CD4-positive, CD25-positive, alpha-beta regulatory T cell (primary cell): Measurements from ENCODE around the gene COL4A1. TPM values are rescaled to one million over a fixed set of nuclear protein-coding genes. Genes with fewer than 3 reads are reported as not detected.

Source experiments
- ATAC-seq, 2 donors: fragments of 150-1000 bp; cut with Tn5 transposase; one replicate each; pipeline ENCODE4 v1.10.0; 2021; ENCODE audit warnings: low read depth in 2 of 2, moderate number of reproducible peaks in 2 of 2, moderate library complexity in 1 of 2
- DNase-seq, 3 donors: peaks; one replicate each; pipeline versions ENCODE4 v3.0.0 to v3.0.0-alpha.2; 2012 to 2022; ENCODE audit warnings: mixed read lengths in 1 of 3
- H3K27ac ChIP-seq: one replicate; pipeline ENCODE4 v1.7.0; 2013; ENCODE audit warnings: mild to moderate bottlenecking, low read length; ENCODE audit not compliant: insufficient read depth, poor library complexity, severe bottlenecking
- H3K27me3 ChIP-seq: one replicate; pipeline ENCODE4 v1.7.0; 2013; ENCODE audit warnings: low read length; ENCODE audit not compliant: control insufficient read depth, insufficient read depth
- H3K36me3 ChIP-seq: one replicate; pipeline ENCODE4 v1.7.0; 2013; ENCODE audit warnings: mild to moderate bottlenecking, low read length, moderate library complexity; ENCODE audit not compliant: control insufficient read depth, insufficient read depth
- H3K4me1 ChIP-seq: 2 replicates; pipeline ENCODE4 v1.7.0; 2013; ENCODE audit warnings: mild to moderate bottlenecking, low read length; ENCODE audit not compliant: insufficient read depth, control insufficient read depth, poor library complexity, severe bottlenecking
- H3K4me3 ChIP-seq: one replicate; pipeline ENCODE4 v1.7.0; 2013; ENCODE audit warnings: low read depth, mild to moderate bottlenecking, low read length, moderate library complexity
- H3K9me3 ChIP-seq, 2 experiments: 1 replicate in 1 of 2; 2 replicates in 1 of 2; pipeline ENCODE4 v1.7.0; 2013; ENCODE audit warnings: low read length in 2 of 2, mild to moderate bottlenecking in 1 of 2, moderate library complexity in 1 of 2; ENCODE audit not compliant: control insufficient read depth in 2 of 2
- H3K27ac Mint-ChIP-seq, 3 donors: one replicate each; pipeline ENCODE4 v1.8.0; 2020 to 2022; ENCODE audit warnings: mild to moderate bottlenecking in 3 of 3, mixed read lengths in 3 of 3, moderate library complexity in 2 of 3
- H3K27me3 Mint-ChIP-seq: one replicate; pipeline ENCODE4 v1.8.0; 2022; ENCODE audit warnings: mild to moderate bottlenecking, mixed read lengths
- H3K36me3 Mint-ChIP-seq: one replicate; pipeline ENCODE4 v1.8.0; 2020; ENCODE audit warnings: mixed read lengths
- H3K4me1 Mint-ChIP-seq, 4 donors: one replicate each; pipeline ENCODE4 v1.8.0; 2020 to 2022; ENCODE audit warnings: mixed read lengths in 4 of 4, mild to moderate bottlenecking in 1 of 4
- H3K4me3 Mint-ChIP-seq, 4 donors: one replicate each; pipeline ENCODE4 v1.8.0; 2020 to 2022; ENCODE audit warnings: mild to moderate bottlenecking in 4 of 4, mixed read lengths in 4 of 4, moderate library complexity in 3 of 4
- H3K9me3 Mint-ChIP-seq, 7 donors: one replicate each; pipeline ENCODE4 v1.8.0; 2020 to 2022; ENCODE audit warnings: mixed read lengths in 7 of 7, mild to moderate bottlenecking in 3 of 7, moderate library complexity in 2 of 7
- polyA plus RNA-seq, 4 donors: library from polyadenylated mRNA; unstranded; fragments of 300-500 nt; fragmentation: Illumina TruSeq; gene quantifications; one replicate each; pipeline ENCODE4 v1.2.3, GENCODE V29; 2021
- total RNA-seq: library from RNA; stranded (reverse); gene quantifications from one replicate; pipeline ENCODE4 v1.2.3, GENCODE V29; 2022

Gene COL4A1
- total and polyA plus RNA-seq, 5 donors from 2014 or later: not detected

DNA sequence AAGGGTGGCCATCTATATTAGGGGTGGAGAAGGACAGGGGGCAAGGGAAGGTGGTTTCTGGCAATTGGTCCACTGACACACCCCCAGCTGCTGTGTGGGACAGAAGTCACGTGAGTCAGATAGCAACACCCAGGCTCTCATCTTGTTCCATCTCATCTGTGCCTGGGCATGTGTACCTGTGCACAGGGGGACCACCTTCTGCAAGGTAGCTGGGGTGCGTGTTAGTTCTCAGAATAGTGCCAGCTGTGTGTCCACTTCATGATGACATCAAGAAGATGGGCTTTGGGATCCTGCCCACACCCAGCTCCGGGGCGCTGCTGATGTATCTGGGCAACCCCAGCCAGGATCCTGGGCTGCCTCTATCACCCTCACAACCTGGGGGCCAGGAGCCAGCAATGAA, 38.7 kb upstream of the COL4A1 start:
- H3K27me3 ChIP-seq: no peaks in the 10 kb centered on the region
- ATAC-seq: no peak
- no peaks in the 10 kb centered on the region for H3K9me3 ChIP-seq
- H3K36me3 ChIP-seq: no peaks in the 10 kb centered on the region
- peaks cover under 1 to 12% (median 6%) of the 10 kb centered on the region in 4 donors for H3K4me1 Mint-ChIP-seq
- peaks cover 0 to 8% (median 0%) of the 10 kb centered on the region in 7 donors for H3K9me3 Mint-ChIP-seq
- H3K4me1 ChIP-seq: peaks cover 3% of the 10 kb centered on the region
- H3K27ac Mint-ChIP-seq: peak overlapping the region in 1 of 3 donors; percentile 32
- H3K27me3 Mint-ChIP-seq: peaks cover 21% of the 10 kb centered on the region
- no peaks in the 10 kb centered on the region for H3K36me3 Mint-ChIP-seq
- no peak overlapping the region for H3K4me3 Mint-ChIP-seq
- DNase-seq: no peak
- H3K27ac ChIP-seq: no peak overlapping the region
- H3K4me3 ChIP-seq: no peak overlapping the region

DNA sequence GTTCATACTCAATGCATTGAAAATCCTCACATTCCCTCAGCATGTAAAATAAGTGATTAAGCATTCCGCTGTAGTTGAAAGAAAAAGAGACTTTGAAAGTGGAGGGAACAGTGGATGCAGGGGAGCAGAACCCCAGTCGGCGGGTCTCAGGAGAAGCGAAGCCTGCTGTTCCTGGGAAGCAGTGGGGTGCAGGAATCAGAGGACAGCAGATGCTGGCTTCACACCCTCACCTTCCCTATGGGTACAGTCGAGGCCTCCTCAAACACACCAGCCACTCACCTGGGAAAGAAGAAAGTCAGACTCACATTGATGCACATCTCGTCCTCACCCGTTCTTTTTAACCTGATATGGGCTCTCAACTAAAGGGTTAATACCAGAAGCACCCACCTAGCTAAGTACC, 38.3 kb upstream of the COL4A1 start:
- Mint-ChIP-seq H3K4me1 (peaks cover 5 to 17% (median 11%) of the 10 kb centered on the region in 4 donors), H3K36me3 (no peaks in the 10 kb centered on the region), H3K9me3 (peaks cover 0 to 8% (median 0%) of the 10 kb centered on the region in 7 donors), H3K27ac (peak overlapping the region in 2 of 3 donors; percentile 24 to 32), H3K4me3 (no peak overlapping the region), H3K27me3 (peaks cover 23% of the 10 kb centered on the region)
- Histone ChIP-seq H3K4me1 (peaks cover 4% of the 10 kb centered on the region), H3K9me3 (no peaks in the 10 kb centered on the region), H3K4me3 (no peak overlapping the region), H3K27ac (no peak overlapping the region), H3K36me3 (no peaks in the 10 kb centered on the region), H3K27me3 (no peaks in the 10 kb centered on the region)
- no peak for ATAC-seq
- DNase-seq: no peak

DNA sequence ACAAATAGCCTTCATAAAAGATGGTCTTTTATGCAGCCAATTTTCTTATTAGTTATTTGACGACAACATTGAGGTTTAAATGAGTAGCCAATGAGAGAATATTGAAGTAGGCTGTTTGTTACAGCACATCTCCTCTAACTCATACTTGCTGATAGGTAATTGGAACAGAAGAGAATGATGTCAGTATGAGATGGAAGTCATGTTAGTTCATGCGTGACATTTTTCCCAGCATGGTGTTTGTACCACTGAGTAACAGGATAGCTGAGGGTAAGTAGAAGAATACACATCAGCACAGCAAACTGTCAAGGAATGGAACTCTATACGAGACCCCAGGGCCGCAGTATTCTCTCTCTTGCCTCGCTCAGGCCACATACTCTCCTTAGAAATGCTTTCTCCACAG, 37.4 kb upstream of the COL4A1 start:
- Histone ChIP-seq H3K4me1 (peaks cover 4% of the 10 kb centered on the region), H3K27ac (no peak overlapping the region), H3K4me3 (no peak overlapping the region), H3K27me3 (no peaks in the 10 kb centered on the region), H3K9me3 (no peaks in the 10 kb centered on the region), H3K36me3 (no peaks in the 10 kb centered on the region)
- Mint-ChIP-seq H3K9me3 (peaks cover 0 to 8% (median 0%) of the 10 kb centered on the region in 7 donors), H3K27me3 (peaks cover 26% of the 10 kb centered on the region), H3K4me1 (peaks cover 5 to 26% (median 12%) of the 10 kb centered on the region in 4 donors), H3K36me3 (no peaks in the 10 kb centered on the region), H3K27ac (no peak overlapping the region), H3K4me3 (no peak overlapping the region)
- DNase-seq (no peak), ATAC-seq (no peak)

DNA sequence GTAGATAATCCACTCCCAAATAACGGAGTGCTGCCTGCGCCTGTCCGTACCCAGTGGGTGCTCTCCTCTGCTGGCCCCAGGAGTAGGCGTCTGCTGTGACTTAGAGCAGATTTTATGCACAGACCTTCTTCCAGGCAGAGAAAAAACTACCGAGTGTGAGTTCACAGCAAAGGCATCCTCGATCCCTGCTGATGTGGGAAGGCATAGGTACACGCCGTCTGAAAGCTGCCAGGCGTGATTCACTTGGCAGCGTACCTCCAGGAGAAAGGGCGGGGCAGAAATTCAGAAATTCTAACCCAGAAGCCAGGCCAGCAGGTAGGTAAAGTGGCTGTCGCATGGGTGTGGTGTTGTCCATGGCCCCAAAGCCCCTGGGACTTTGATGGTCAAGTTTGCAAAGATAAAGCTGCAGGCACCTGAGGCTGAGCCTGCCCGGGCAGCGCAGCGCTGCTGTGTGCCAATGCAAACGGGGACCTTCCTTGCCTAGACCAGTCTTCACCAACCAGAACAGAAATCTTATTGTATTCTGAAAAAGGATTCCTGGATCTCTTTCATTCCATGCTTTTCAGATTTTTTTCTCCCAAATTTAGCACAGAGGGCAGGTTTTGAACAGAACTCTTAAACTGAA, 36.4 kb upstream of the COL4A1 start:
- no peak for ATAC-seq
- no peak overlapping the region for H3K4me3 ChIP-seq
- peaks cover 0 to 8% (median 0%) of the 10 kb centered on the region in 7 donors for H3K9me3 Mint-ChIP-seq
- H3K27me3 ChIP-seq: no peaks in the 10 kb centered on the region
- no peaks in the 10 kb centered on the region for H3K9me3 ChIP-seq
- peaks cover 4% of the 10 kb centered on the region for H3K4me1 ChIP-seq
- peaks cover 5 to 33% (median 12%) of the 10 kb centered on the region in 4 donors for H3K4me1 Mint-ChIP-seq
- DNase-seq: no peak
- no peaks in the 10 kb centered on the region for H3K36me3 ChIP-seq
- H3K27ac ChIP-seq: no peak overlapping the region
- no peak overlapping the region for H3K27ac Mint-ChIP-seq
- H3K27me3 Mint-ChIP-seq: peaks cover 26% of the 10 kb centered on the region
- no peak overlapping the region for H3K4me3 Mint-ChIP-seq
- no peaks in the 10 kb centered on the region for H3K36me3 Mint-ChIP-seq

DNA sequence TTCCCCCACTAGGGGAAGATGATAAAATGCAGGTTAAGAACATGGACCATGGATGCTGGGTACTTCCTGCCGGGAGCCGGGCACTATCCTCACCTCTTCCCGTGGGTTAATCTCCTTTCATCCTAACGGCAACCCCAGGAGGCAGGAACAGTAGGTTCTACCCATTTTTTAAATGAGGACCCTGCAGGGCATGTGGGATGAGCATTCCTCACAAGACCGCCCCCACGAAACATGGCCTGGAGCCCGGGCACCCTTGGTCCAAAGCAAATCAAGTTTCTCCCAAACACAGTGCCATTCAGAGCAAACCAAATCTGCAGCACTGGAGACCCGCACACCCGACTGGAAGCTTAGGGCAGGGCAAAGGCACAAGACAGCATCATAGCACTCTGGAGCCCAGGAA, 35.5 kb upstream of the COL4A1 start:
- no peaks in the 10 kb centered on the region for H3K36me3 Mint-ChIP-seq
- peak overlapping the region in 1 of 3 donors; percentile 38 for H3K27ac Mint-ChIP-seq
- peaks cover 0 to 4% (median 0%) of the 10 kb centered on the region in 7 donors for H3K9me3 Mint-ChIP-seq
- Histone ChIP-seq H3K9me3 (no peaks in the 10 kb centered on the region), H3K36me3 (no peaks in the 10 kb centered on the region), H3K27me3 (no peaks in the 10 kb centered on the region), H3K4me3 (no peak overlapping the region), H3K4me1 (peaks cover 4% of the 10 kb centered on the region), H3K27ac (no peak overlapping the region)
- H3K27me3 Mint-ChIP-seq: peaks cover 26% of the 10 kb centered on the region
- DNase-seq: no peak
- no peak overlapping the region for H3K4me3 Mint-ChIP-seq
- no peak for ATAC-seq
- peaks cover 5 to 33% (median 12%) of the 10 kb centered on the region in 4 donors for H3K4me1 Mint-ChIP-seq

DNA sequence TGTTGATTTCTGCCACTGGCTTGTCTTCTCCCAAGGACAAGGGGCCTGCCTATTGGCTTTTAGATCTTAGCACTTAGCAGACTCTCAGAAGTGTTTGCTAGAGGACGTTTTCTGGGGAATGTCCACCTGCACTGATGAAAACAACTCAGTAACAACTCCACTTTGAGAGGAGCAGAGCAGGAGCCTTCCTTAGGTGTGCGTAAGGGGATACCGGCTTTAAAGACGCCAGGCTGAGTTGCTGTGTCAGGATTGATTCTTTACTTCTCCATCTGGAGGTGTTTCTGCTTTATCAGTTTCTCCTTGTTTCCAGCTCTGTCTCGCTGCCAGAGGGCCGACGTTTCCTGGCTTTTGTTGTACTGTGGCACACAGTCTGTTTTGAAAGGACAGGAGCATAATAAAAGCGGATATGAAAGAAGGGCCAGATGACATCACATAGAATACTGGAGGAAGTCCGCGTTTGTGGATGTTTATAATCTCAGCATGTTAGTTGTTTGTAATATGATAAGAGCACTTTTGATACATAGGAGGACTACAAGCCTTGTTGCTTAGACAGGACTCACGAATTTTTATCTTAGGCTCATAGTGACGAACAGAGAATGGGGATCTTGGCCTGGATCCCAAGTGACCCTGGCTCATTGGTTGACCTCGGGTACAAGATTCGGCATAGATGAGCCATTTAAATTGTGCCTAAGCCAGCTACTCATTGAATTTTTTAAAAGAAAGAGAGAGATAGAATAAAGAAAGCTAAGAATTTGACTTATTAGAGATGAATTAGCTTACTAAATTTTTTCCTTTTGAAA, 34.7 kb upstream of the COL4A1 start:
- Histone ChIP-seq H3K9me3 (no peaks in the 10 kb centered on the region), H3K36me3 (no peaks in the 10 kb centered on the region), H3K27me3 (no peaks in the 10 kb centered on the region), H3K4me1 (peaks cover 4% of the 10 kb centered on the region), H3K27ac (no peak overlapping the region), H3K4me3 (no peak overlapping the region)
- Mint-ChIP-seq H3K9me3 (peaks cover 0 to 4% (median 0%) of the 10 kb centered on the region in 7 donors), H3K4me1 (peaks cover 5 to 33% (median 12%) of the 10 kb centered on the region in 4 donors), H3K27me3 (peaks cover 26% of the 10 kb centered on the region), H3K27ac (peak overlapping the region; percentile 15 to 93 (median 93)), H3K4me3 (peak overlapping the region in 2 of 4 donors; percentile 73 to 84), H3K36me3 (no peaks in the 10 kb centered on the region)
- DNase-seq: peak in 1 of 3 donors; percentile 24
- ATAC-seq: no peak

DNA sequence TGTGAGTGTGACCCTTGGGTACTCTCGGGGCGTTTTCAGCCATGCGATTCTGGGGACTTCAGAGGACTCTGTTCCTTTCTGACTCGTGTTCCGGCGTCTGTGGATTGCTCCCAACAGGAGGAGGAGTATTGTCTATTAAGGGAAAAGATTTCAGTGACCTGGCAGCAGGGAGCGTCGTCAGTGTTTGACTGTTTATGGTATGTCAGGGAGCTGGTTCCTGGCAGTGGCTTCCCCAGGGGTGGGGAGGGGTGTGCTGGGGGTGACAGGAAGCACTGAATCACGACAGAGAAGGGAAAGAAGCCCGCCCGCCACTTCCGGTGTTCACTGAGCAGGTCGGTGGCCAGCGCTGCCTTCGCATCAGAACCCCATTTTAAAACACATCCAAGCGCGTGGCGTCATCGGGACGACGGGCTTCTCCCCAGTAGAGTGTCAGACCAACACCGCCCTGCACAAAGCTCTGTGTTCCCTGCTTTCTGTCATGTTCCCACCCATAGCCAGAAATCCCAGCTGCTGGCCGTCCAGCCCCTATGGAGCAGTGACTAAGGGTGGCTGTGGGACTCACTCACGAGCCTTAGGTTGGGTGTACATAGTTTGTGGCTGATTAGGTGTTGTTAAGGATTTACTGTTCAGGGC, 34.0 kb upstream of the COL4A1 start:
- H3K27me3 ChIP-seq: no peaks in the 10 kb centered on the region
- no peaks in the 10 kb centered on the region for H3K9me3 ChIP-seq
- ATAC-seq (peak; percentile 68 to 77), DNase-seq (peak; percentile 3 to 71 (median 42))
- H3K4me1 ChIP-seq: peaks cover 4% of the 10 kb centered on the region
- H3K27ac ChIP-seq: no peak overlapping the region
- H3K36me3 ChIP-seq: no peaks in the 10 kb centered on the region
- H3K4me1 Mint-ChIP-seq: peaks cover 5 to 33% (median 12%) of the 10 kb centered on the region in 4 donors
- H3K9me3 Mint-ChIP-seq: peaks cover 0 to 4% (median 0%) of the 10 kb centered on the region in 7 donors
- H3K4me3 ChIP-seq: peak overlapping the region; percentile 13
- no peaks in the 10 kb centered on the region for H3K36me3 Mint-ChIP-seq
- peak overlapping the region in 3 of 4 donors; percentile 54 to 84 (median 73) for H3K4me3 Mint-ChIP-seq
- peak overlapping the region; percentile 27 to 93 (median 93) for H3K27ac Mint-ChIP-seq
- H3K27me3 Mint-ChIP-seq: peaks cover 26% of the 10 kb centered on the region
